ENCODE results near the gene NDUFB8. TPM values are rescaled to one million over a fixed set of nuclear protein-coding genes. Genes with fewer than 3 reads are reported as not detected.

NDUFB8 gene
- total RNA-seq, 4 donors from 2014 or later, result 106 to 161 (median 132) TPM

DNA sequence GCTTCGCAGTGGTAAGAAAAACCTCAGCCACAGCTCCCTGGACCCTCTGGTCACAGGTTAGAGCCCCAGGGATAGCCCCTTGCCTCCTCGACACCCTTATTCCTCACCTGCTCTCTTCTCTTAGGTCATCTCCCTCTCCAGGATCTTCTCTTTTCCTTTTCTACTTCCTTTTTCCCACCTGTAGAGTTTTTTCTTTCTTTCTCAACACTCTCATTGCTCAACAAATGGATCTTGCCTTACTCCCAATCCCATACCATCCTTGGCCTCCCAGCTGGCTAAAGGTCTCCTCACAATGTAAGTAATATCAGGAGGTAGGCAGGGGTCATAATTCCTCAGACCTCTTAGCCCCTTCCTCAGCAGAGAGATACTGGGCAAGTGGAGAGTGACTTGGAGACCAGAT lies 49.7 kb downstream of the NDUFB8 start:
- peaks cover 0 to 6% (median 0%) of the 10 kb centered on the region in 3 donors for H3K36me3 ChIP-seq
- no peak overlapping the region for H3K4me3 ChIP-seq
- TF ChIP-seq, protein P1, sequence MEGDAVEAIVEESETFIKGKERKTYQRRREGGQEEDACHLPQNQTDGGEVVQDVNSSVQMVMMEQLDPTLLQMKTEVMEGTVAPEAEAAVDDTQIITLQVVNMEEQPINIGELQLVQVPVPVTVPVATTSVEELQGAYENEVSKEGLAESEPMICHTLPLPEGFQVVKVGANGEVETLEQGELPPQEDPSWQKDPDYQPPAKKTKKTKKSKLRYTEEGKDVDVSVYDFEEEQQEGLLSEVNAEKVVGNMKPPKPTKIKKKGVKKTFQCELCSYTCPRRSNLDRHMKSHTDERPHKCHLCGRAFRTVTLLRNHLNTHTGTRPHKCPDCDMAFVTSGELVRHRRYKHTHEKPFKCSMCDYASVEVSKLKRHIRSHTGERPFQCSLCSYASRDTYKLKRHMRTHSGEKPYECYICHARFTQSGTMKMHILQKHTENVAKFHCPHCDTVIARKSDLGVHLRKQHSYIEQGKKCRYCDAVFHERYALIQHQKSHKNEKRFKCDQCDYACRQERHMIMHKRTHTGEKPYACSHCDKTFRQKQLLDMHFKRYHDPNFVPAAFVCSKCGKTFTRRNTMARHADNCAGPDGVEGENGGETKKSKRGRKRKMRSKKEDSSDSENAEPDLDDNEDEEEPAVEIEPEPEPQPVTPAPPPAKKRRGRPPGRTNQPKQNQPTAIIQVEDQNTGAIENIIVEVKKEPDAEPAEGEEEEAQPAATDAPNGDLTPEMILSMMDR (IDR thresholded peaks at IDR 0.05), result no peak
- no peak for TF ChIP-seq POLR2A (IDR thresholded peaks at IDR 0.05)
- TF ChIP-seq EP300 (IDR thresholded peaks at IDR 0.05), result no peak
- no peak for DNase-seq (ENCODE audit: low spot score in 2 of 2)
- peaks cover 0 to 38% of the 10 kb centered on the region in 2 donors for H3K27me3 ChIP-seq
- H3K9me3 ChIP-seq, result no peaks in the 10 kb centered on the region
- H3K4me1 ChIP-seq, result peaks cover 0 to 20% (median 13%) of the 10 kb centered on the region in 4 donors
- 61 to 69% methylated on average over 2 of the region's 2 CpGs for WGBS, 2 donors
- no peak overlapping the region for H3K27ac ChIP-seq

DNA sequence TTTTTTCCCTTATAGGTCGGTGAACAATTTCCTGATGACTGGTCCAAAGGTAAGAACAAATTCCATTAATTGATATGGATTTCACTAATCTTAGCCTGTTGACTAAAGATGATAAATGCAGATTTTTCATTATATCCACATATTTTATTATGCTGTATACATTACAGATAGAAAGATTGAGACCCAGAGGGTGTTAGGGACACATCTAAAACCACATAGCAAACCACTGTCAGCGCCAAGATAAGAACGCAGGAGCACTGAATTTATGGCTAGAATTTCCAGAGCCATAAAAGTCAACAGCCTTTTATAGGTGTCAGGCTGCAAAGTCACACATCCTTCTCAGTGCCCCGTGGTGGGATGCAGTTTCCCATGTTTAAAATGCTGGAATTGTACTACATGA lies 50.6 kb downstream of the NDUFB8 start:
- H3K9me3 ChIP-seq, result no peaks in the 10 kb centered on the region
- peaks cover 0 to 38% of the 10 kb centered on the region in 2 donors for H3K27me3 ChIP-seq
- H3K36me3 ChIP-seq, result no peaks in the 10 kb centered on the region
- DNase-seq (ENCODE audit: low spot score in 2 of 2), result no peak
- TF ChIP-seq POLR2A (IDR thresholded peaks at IDR 0.05), result no peak
- no peak for TF ChIP-seq EP300 (IDR thresholded peaks at IDR 0.05)
- TF ChIP-seq, protein P1 (IDR thresholded peaks at IDR 0.05), result no peak
- H3K4me1 ChIP-seq, result peaks cover 0 to 20% (median 13%) of the 10 kb centered on the region in 4 donors
- WGBS, 2 donors, result 16 to 17% methylated on average over 4 of the region's 4 CpGs
- H3K27ac ChIP-seq, result no peak overlapping the region
- H3K4me3 ChIP-seq, result no peak overlapping the region

DNA sequence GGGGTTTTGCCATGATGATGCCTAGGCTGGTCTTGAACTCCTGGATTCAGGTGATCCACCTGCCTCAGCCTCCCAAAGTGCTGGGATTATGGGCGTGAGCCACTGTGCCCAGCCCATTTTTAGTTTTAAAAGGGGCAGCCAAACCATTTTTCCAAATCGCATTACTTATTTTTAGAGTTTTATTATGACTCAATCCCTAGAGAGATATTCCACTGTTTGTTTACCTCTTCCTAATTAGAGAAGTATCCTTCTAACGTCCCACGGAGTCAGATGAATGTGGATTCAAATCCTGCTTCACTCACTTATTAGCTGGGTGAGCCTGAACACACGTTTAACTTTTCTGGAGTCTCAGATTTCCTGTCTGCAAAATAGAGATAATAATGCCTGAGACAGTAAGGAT lies 51.7 kb downstream of the NDUFB8 start:
- no peak overlapping the region for H3K4me3 ChIP-seq
- no peaks in the 10 kb centered on the region for H3K36me3 ChIP-seq
- peaks cover 0 to 18% (median 13%) of the 10 kb centered on the region in 4 donors for H3K4me1 ChIP-seq
- TF ChIP-seq, protein P1 (IDR thresholded peaks at IDR 0.05), result no peak
- TF ChIP-seq POLR2A (IDR thresholded peaks at IDR 0.05), result no peak
- TF ChIP-seq EP300 (IDR thresholded peaks at IDR 0.05), result no peak
- WGBS, 2 donors, result 34 to 35% methylated on average over 5 of the region's 5 CpGs
- no peaks in the 10 kb centered on the region for H3K9me3 ChIP-seq
- H3K27ac ChIP-seq, result no peak overlapping the region
- DNase-seq (ENCODE audit: low spot score in 2 of 2), result no peak
- H3K27me3 ChIP-seq, result peaks cover 0 to 38% of the 10 kb centered on the region in 2 donors

Other genes with a start within 250 kb of the NDUFB8 start
- gene BLOC1S2, start 243.2 kb downstream of the NDUFB8 start, total RNA-seq, result 10 to 100 TPM; 15.3 to 39.0 (median 26.6) TPM
- gene PKD2L1, start 199.6 kb downstream of the NDUFB8 start, total RNA-seq, result under 1 TPM in 1 of 4 donors, not detected in 3; 0.42 TPM
- 100 to 1,000 TPM; 118 to 500 (median 249) TPM for gene SCD, start 182.6 kb downstream of the NDUFB8 start, total RNA-seq
- gene WNT8B, start 66.9 kb downstream of the NDUFB8 start, total RNA-seq, result not detected
- 10 to 100 TPM; 12.7 to 24.9 (median 17.5) TPM for gene SEC31B, start 10.0 kb downstream of the NDUFB8 start, total RNA-seq
- 10 to 100 TPM; 11.8 to 24.0 (median 13.6) TPM for gene HIF1AN, start 6.1 kb upstream of the NDUFB8 start, total RNA-seq
- not detected for gene PAX2, start 215.7 kb upstream of the NDUFB8 start, total RNA-seq

All from tibial nerve (tissue), 4 donors.